ENCODE data around the gene HYLS1. TPM values are rescaled to one million over a fixed set of nuclear protein-coding genes. Genes with fewer than 3 reads are reported as not detected.

Gene HYLS1
- total RNA-seq, 4 donors from 2014 or later = 0.94 to 8.6 (median 3.5) TPM

GRCh38 chr11:125939081-125939521 is 51.6 kb downstream of the HYLS1 start:
- no peak for TF ChIP-seq CTCF (IDR thresholded peaks at IDR 0.05; ENCODE audit: low read depth)

GRCh38 chr11:125940145-125940544 is 52.7 kb downstream of the HYLS1 start:
- TF ChIP-seq CTCF (IDR thresholded peaks at IDR 0.05; ENCODE audit: low read depth) = no peak

GRCh38 chr11:125941267-125941618 is 53.8 kb downstream of the HYLS1 start:
- TF ChIP-seq CTCF (IDR thresholded peaks at IDR 0.05; ENCODE audit: low read depth) = no peak

GRCh38 chr11:125941619-125942611 is 54.4 kb downstream of the HYLS1 start:
- TF ChIP-seq CTCF (IDR thresholded peaks at IDR 0.05; ENCODE audit: low read depth) = no peak

- TF ChIP-seq CTCF (IDR thresholded peaks at IDR 0.05; ENCODE audit: low read depth) = no peak
Observed at GRCh38 chr11:125942771-125943428, 55.4 kb downstream of the HYLS1 start.

GRCh38 chr11:125943661-125944349 is 56.3 kb downstream of the HYLS1 start:
- TF ChIP-seq CTCF (IDR thresholded peaks at IDR 0.05; ENCODE audit: low read depth) = no peak
